PFSK-1 (cell line): ENCODE results near the gene BMP5.

Experiments
- FOXP2 ChIP-seq: optimal IDR thresholded peaks from 2 replicates; pipeline ENCODE3; 2011; ENCODE audit warnings: borderline replicate concordance, control low read depth, inconsistent platforms; ENCODE audit not compliant: insufficient read depth; ENCODE audit errors: extremely low read length, extremely low read depth
- POLR2AphosphoS5 ChIP-seq: IDR thresholded peaks from 2 replicates; pipeline ENCODE4 v1.6.1; 2012; ENCODE audit warnings: low read depth, mild to moderate bottlenecking, control low read depth, low read length, moderate library complexity
- REST ChIP-seq, 2 experiments: IDR thresholded peaks; 2 replicates each; pipeline versions ENCODE4 v1.6.1 to v1.8.0; 2011 to 2012; ENCODE audit warnings: low read depth in 2 of 2, low read length in 2 of 2, control low read depth in 1 of 2, inconsistent platforms in 1 of 2, mild to moderate bottlenecking in 1 of 2, moderate library complexity in 1 of 2; ENCODE audit not compliant: insufficient read depth in 1 of 2
- SIN3A ChIP-seq: IDR thresholded peaks from 2 replicates; pipeline ENCODE4 v1.6.1; 2012; ENCODE audit warnings: mild to moderate bottlenecking, low read length, moderate library complexity, borderline replicate concordance; ENCODE audit not compliant: insufficient read depth
- TAF1 ChIP-seq: IDR thresholded peaks from 2 replicates; pipeline ENCODE4 v1.6.1; 2012; ENCODE audit warnings: low read length, control low read depth, borderline replicate concordance; ENCODE audit not compliant: insufficient read depth

BMP5 gene

GRCh38 chr6:55825402-55826051 is 49.9 kb downstream of the BMP5 start:
- TF ChIP-seq TAF1 (no peak), POLR2AphosphoS5 (no peak; the same call in 1 of the 2 replicates), FOXP2 (no peak), SIN3A (no peak), REST (IDR thresholded peaks at IDR 0.05; ENCODE audit: insufficient read depth in 1 of 2, low read depth in 2 of 2, low read length in 2 of 2) (no peak)

- TF ChIP-seq POLR2AphosphoS5 = no peak
- no peak for TF ChIP-seq REST (IDR thresholded peaks at IDR 0.05; ENCODE audit: insufficient read depth in 1 of 2, low read depth in 2 of 2, low read length in 2 of 2)
- TF ChIP-seq FOXP2 = no peak
- no peak for TF ChIP-seq TAF1
- no peak for TF ChIP-seq SIN3A
These were observed 52.6 kb downstream of the BMP5 start for GRCh38 chr6:55822815-55823214.

GRCh38 chr6:55822005-55822404 is 53.4 kb downstream of the BMP5 start:
- TF ChIP-seq POLR2AphosphoS5 = no peak

- TF ChIP-seq POLR2AphosphoS5 (no peak), FOXP2 (no peak), REST (IDR thresholded peaks at IDR 0.05; ENCODE audit: insufficient read depth in 1 of 2, low read depth in 2 of 2, low read length in 2 of 2) (no peak), TAF1 (no peak), SIN3A (no peak)
These were observed 54.7 kb downstream of the BMP5 start for GRCh38 chr6:55820696-55821095.

GRCh38 chr6:55819811-55820210 is 55.6 kb downstream of the BMP5 start:
- TF ChIP-seq POLR2AphosphoS5 (no peak), TAF1 (no peak), FOXP2 (no peak), SIN3A (no peak), REST (IDR thresholded peaks at IDR 0.05; ENCODE audit: insufficient read depth in 1 of 2, low read depth in 2 of 2, low read length in 2 of 2) (no peak)
